Adrenal gland (tissue), 12 donors: ENCODE data around the gene SETX. TPM values are rescaled to one million over a fixed set of nuclear protein-coding genes. Genes with fewer than 3 reads are reported as not detected.

Experiments
- DNase-seq, 7 donors: peaks; one replicate each; pipeline ENCODE4 v3.0.0-alpha.2; 2019 to 2020
- H3K27ac ChIP-seq, 5 donors: fragments of 200-600 bp; sonication (generic) in 4 of 5; 1 replicate in 3 of 5; 2 replicates in 2 of 5; pipeline versions ENCODE4 v1.5.1 to v1.8.0; 2016 to 2020; ENCODE audit warnings: mild to moderate bottlenecking in 1 of 5
- H3K27me3 ChIP-seq: fragments of 200-600 bp; 2 replicates; pipeline ENCODE4 v1.8.0; 2021
- H3K36me3 ChIP-seq, 2 donors: fragments of 200-600 bp; replicated peaks in 1 of 2; 1 replicate in 1 of 2; 2 replicates in 1 of 2; pipeline versions ENCODE4 v1.5.1 to v1.8.0; 2018 to 2022
- H3K4me1 ChIP-seq, 2 donors: fragments of 200-600 bp; replicated peaks in 1 of 2; 1 replicate in 1 of 2; 2 replicates in 1 of 2; pipeline versions ENCODE4 v1.5.1 to v1.8.0; 2018 to 2021
- H3K4me3 ChIP-seq, 4 donors: fragments of 200-600 bp; sonication (generic) in 3 of 4; one replicate each; pipeline ENCODE4 v1.5.1; 2016 to 2018
- H3K9me3 ChIP-seq, 3 donors: fragments of 200-600 bp; sonication (generic) in 1 of 3; replicated peaks in 1 of 3; 1 replicate in 2 of 3; 2 replicates in 1 of 3; pipeline versions ENCODE4 v1.5.1 to v1.8.0; 2016 to 2021
- CTCF ChIP-seq, 6 experiments: fragments of 450-650 bp in 4 of 6; fragments of 200-600 bp in 2 of 6; sonication (generic) in 1 of 6; IDR thresholded peaks; 1 replicate in 5 of 6; 2 replicates in 1 of 6; pipeline versions ENCODE4 v1.5.1 to v1.8.0; 2016 to 2021; ENCODE audit warnings: antibody characterized with exemption in 6 of 6, mild to moderate bottlenecking in 2 of 6, moderate library complexity in 1 of 6
- POLR2A ChIP-seq, 2 donors: fragments of 450-650 bp; IDR thresholded peaks; one replicate each; pipeline ENCODE4 v1.6.1; 2017; ENCODE audit warnings: antibody characterized with exemption in 2 of 2, mild to moderate bottlenecking in 2 of 2, moderate library complexity in 1 of 2
- WGBS, 4 donors: extraction: QIAGEN DNeasy Blood & Tissue Kit in 2 of 4; methylation state at CpG; one replicate each; pipeline versions ENCODE4 v1.1.5 to v1.1.7; 2013 to 2017; 5-methylcytosine and 5-hydroxymethylcytosine counted together
- intact Hi-C, 2 donors: fragments of 100-400 bp; cut with DNase I; formaldehyde crosslinking; loops; one replicate each; pipeline versions ENCODE4 v1.14.1 to v1.15.0; 2022 to 2023
- polyA plus RNA-seq, 3 donors: library from polyadenylated mRNA; stranded (reverse); fragments of 200-250 nt in 2 of 3; fragments of 350-450 nt in 1 of 3; fragmentation: Illumina TruSeq in 1 of 3; extraction: RNeasy Lipid Tissue Mini Kit (QIAGEN cat#74804) in 1 of 3; gene quantifications; one replicate each; pipeline ENCODE4 v1.2.3, GENCODE V29; 2013 to 2014
- total RNA-seq, 9 donors: library from RNA; depleted of rRNA in 4 of 9; stranded (reverse); fragments of >200 nt in 4 of 9; fragments of 120-200 nt in 1 of 9; fragmentation: NEBNext Ultra II Directional in 1 of 9; extraction: Animal tissue kit (Norgen Biotek cat#: 25700) in 1 of 9; gene quantifications; one replicate each; pipeline versions ENCODE4 v1.1.0 to v1.2.4, GENCODE V29; 2013 to 2023
- donor health status: healthy with polysubstance abuse.
- donor health status: Bipolar disorder and iron deficiency.
- donor health status: DM: yes; HTN: yes; CAD: no.
- donor health status: DM: no; HTN: no; CAD: no.
- donor health status: DM: no; HTN: no; CAD: no.
- donor health status: DM: yes; HTN: yes; CAD: no.

SETX gene
- total and polyA plus RNA-seq, 12 donors = 20.3 to 71.7 (median 42.6) TPM

DNA sequence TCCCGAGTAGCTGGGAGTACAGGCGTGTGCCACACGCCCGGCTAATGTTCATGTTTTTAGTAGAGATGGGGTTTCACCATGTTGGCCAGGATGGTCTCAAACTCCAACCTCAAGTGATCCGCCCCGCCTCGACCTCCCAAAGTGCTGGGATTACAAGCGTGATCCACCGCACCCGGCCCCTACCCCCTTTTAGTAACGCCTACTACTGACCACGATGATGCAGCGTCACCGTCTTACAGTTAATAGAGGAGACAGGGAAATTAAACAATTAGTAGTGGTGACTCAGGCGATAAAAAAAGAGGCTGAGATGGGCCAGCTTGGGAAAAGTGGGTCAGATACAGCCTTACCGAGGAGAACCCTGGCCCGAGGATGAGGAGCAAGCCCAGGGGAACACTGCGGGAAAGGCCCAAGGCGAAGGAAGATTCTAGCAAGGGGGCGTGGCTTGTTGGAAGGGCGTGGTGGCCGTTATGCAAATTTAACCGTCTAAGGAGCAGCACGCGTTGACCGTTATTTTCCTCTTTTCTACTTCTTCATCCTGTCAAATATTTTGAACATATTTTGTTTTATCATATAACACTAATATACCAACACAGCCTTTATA lies 1.6 kb upstream of the SETX start:
- DNase-seq = peak in 1 of 7 donors; percentile 28
- TF ChIP-seq CTCF (IDR thresholded peaks at IDR 0.05) (no peak), POLR2A (IDR thresholded peaks at IDR 0.05) (no peak)
- Histone ChIP-seq H3K27me3 (no peaks in the 10 kb centered on the region), H3K27ac (no peak overlapping the region), H3K9me3 (no peaks in the 10 kb centered on the region), H3K36me3 (peaks cover 0 to 20% of the 10 kb centered on the region in 2 donors), H3K4me3 (no peak overlapping the region), H3K4me1 (peaks cover 15 to 24% of the 10 kb centered on the region in 2 donors)
- 91 to 93% (median 92%) methylated on average over 26 of the region's 26 CpGs for WGBS, 4 donors
- intact Hi-C loops = no loop called here

DNA sequence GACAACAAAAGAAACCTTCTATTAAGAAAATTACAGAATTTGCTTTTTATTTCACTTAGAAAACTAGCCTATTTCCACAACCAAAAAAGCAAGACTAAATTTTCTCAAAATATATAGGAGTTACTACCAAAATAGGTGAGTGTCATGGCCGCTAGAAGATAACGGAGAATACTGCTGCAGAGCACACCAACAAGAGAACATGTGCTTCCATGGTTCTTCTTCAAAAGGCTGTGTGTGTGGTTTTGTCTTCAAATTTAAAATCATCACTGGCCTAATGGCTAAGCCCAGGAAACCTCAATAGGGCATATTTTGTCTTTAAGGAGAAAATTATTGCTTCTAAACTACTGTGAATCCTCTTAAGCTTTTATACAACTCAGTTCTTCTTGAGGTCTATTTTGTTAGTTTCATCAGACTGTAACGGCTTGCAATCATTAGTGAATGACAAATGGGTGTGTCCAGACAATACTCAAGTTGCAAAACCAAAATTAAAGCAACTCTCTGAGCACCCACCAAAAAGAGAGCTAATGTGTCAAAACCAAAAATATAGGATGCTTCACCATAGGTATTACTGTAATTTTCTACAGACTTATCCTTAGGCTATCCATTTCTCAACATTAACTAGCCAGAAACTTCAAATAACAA lies 3.3 kb downstream of the SETX start:
- Histone ChIP-seq H3K4me1 (peaks cover 21 to 40% of the 10 kb centered on the region in 2 donors), H3K36me3 (peaks cover 0 to 56% of the 10 kb centered on the region in 2 donors), H3K9me3 (no peaks in the 10 kb centered on the region), H3K27ac (peak overlapping the region in 3 of 5 donors; percentile 4 to 37 (median 27)), H3K27me3 (no peaks in the 10 kb centered on the region), H3K4me3 (peak overlapping the region in 1 of 4 donors; percentile 31)
- intact Hi-C loops = no loop called here
- TF ChIP-seq POLR2A (IDR thresholded peaks at IDR 0.05) (no peak), CTCF (IDR thresholded peaks at IDR 0.05) (no peak)
- WGBS, 4 donors = 44 to 60% (median 49%) methylated on average over 3 of the region's 3 CpGs
- DNase-seq = no peak

GRCh38 chr9:132350861-132351315 lies 3.9 kb downstream of the SETX start:
- intact Hi-C loops = no loop called here
- H3K27ac ChIP-seq = peak overlapping the region in 4 of 5 donors; percentile 4 to 37 (median 30)

More at GRCh38 chr9:132350861-132351315, 3.9 kb downstream of the SETX start:
- Histone ChIP-seq H3K36me3 (peaks cover 0 to 62% of the 10 kb centered on the region in 2 donors), H3K4me3 (peak overlapping the region in 1 of 4 donors; percentile 31), H3K9me3 (no peaks in the 10 kb centered on the region), H3K4me1 (peaks cover 21 to 40% of the 10 kb centered on the region in 2 donors), H3K27me3 (no peaks in the 10 kb centered on the region)
- DNase-seq = no peak
- WGBS, 4 donors = 9 to 13% (median 11%) methylated on average over 6 of the region's 6 CpGs
- TF ChIP-seq CTCF (IDR thresholded peaks at IDR 0.05) (no peak), POLR2A (IDR thresholded peaks at IDR 0.05) (no peak)
